NCI-H524 treated with DMSO at 0.1 percent for 48 hours (cell line): ENCODE measurements around the gene FHIT.

Source experiments
- DNase-seq: peaks from one replicate; lab custom pipeline; 2025; lab: John Stamatoyannopoulos, UW

FHIT gene

GRCh38 chr3:60622349-60622748 is 628.9 kb downstream of the FHIT start:
- DNase-seq, result no peak

- DNase-seq, result no peak
These were observed 634.1 kb downstream of the FHIT start for GRCh38 chr3:60617188-60617587.

GRCh38 chr3:60613769-60614303 is 637.4 kb downstream of the FHIT start:
- no peak for DNase-seq

- DNase-seq, result no peak
These were observed 640.7 kb downstream of the FHIT start for GRCh38 chr3:60610441-60611112.

- DNase-seq, result no peak
These were observed 641.8 kb downstream of the FHIT start for GRCh38 chr3:60609446-60609845.

- no peak for DNase-seq
These were observed 647.4 kb downstream of the FHIT start for GRCh38 chr3:60603860-60604259.

GRCh38 chr3:60600848-60601247 is 650.4 kb downstream of the FHIT start:
- no peak for DNase-seq

- DNase-seq, result no peak
These were observed 651.7 kb downstream of the FHIT start for GRCh38 chr3:60599586-60599985.

GRCh38 chr3:60598671-60599070 is 652.6 kb downstream of the FHIT start:
- no peak for DNase-seq

GRCh38 chr3:60594025-60594424 is 657.2 kb downstream of the FHIT start:
- no peak for DNase-seq

- no peak for DNase-seq
These were observed 660.0 kb downstream of the FHIT start for GRCh38 chr3:60591267-60591666.

GRCh38 chr3:60588806-60589205 is 662.4 kb downstream of the FHIT start:
- no peak for DNase-seq

- DNase-seq, result no peak
These were observed 665.3 kb downstream of the FHIT start for GRCh38 chr3:60585918-60586317.

- DNase-seq, result no peak
These were observed 667.0 kb downstream of the FHIT start for GRCh38 chr3:60584250-60584649.

GRCh38 chr3:60582288-60582687 is 669.0 kb downstream of the FHIT start:
- DNase-seq, result no peak

GRCh38 chr3:60580809-60581208 is 670.4 kb downstream of the FHIT start:
- DNase-seq, result no peak

GRCh38 chr3:60579734-60580133 is 671.5 kb downstream of the FHIT start:
- DNase-seq, result no peak

- DNase-seq, result no peak
These were observed 672.3 kb downstream of the FHIT start for GRCh38 chr3:60578936-60579335.

- DNase-seq, result no peak
These were observed 673.7 kb downstream of the FHIT start for GRCh38 chr3:60577601-60578000.

GRCh38 chr3:60575718-60576272 is 675.5 kb downstream of the FHIT start:
- DNase-seq, result no peak

- no peak for DNase-seq
These were observed 677.0 kb downstream of the FHIT start for GRCh38 chr3:60574046-60574769.

GRCh38 chr3:60573494-60573893 is 677.8 kb downstream of the FHIT start:
- DNase-seq, result no peak

GRCh38 chr3:60571511-60571910 is 679.7 kb downstream of the FHIT start:
- DNase-seq, result no peak
